K562 (cell line): ENCODE data around the gene YPEL5. TPM values are rescaled to one million over a fixed set of nuclear protein-coding genes. Genes with fewer than 3 reads are reported as not detected.
A peak's percentile ranks its signal among the peaks of the same experiment; 100 is the strongest.

Experiments used
- MCM7 ChIP-seq, 2 experiments: fragments of 450-650 bp; IDR thresholded peaks; 2 replicates each; pipeline ENCODE4 v1.6.1; 2016 to 2018
- PHB ChIP-seq: fragments of 250-450 bp; sonication (Bioruptor Pico); IDR thresholded peaks from 2 replicates; pipeline ENCODE4 v1.5.0; 2021
- SMARCE1 ChIP-seq: fragments of 450-650 bp; IDR thresholded peaks from 2 replicates; pipeline ENCODE4 v1.7.1; 2016; ENCODE audit warnings: mild to moderate bottlenecking
- SOX6 ChIP-seq: fragments of 450-650 bp; IDR thresholded peaks from 2 replicates; pipeline ENCODE4 v1.6.1; 2014; ENCODE audit warnings: mild to moderate bottlenecking
- ZFPM2 ChIP-seq: fragments of 250-450 bp; sonication (Bioruptor Pico); IDR thresholded peaks from 2 replicates; pipeline ENCODE4 v1.5.1; 2022; ENCODE audit warnings: mild to moderate bottlenecking
- ZMIZ1 ChIP-seq, 2 experiments: fragments of 150-350 bp in 1 of 2; IDR thresholded peaks; 2 replicates each; pipeline ENCODE4 v1.6.1; 2012 to 2016; ENCODE audit warnings: low read depth in 2 of 2, low read length in 2 of 2, mild to moderate bottlenecking in 1 of 2, moderate library complexity in 1 of 2
- ZNF143 ChIP-seq: sonication (generic); formaldehyde crosslinking; IDR thresholded peaks from 2 replicates; pipeline ENCODE4 v1.9.0; 2022; ENCODE audit warnings: mild to moderate bottlenecking, missing genetic modification reagents
- ZNF507 ChIP-seq: conservative IDR thresholded peaks from 2 replicates; pipeline ENCODE4 v1.6.1; 2017; ENCODE audit warnings: missing genetic modification characterization, missing compliant biosample characterization
- ZNF57 ChIP-seq: fragments of 450-650 bp; formaldehyde crosslinking; IDR thresholded peaks from 2 replicates; pipeline ENCODE4 v1.4.0; 2020; ENCODE audit warnings: mild to moderate bottlenecking, moderate library complexity
- ZNF589 ChIP-seq: fragments of 200-800 bp; sonication (Bioruptor generic); IDR thresholded peaks from 2 replicates; pipeline ENCODE4 v1.6.1; 2016; ENCODE audit warnings: low read depth, missing genetic modification characterization, missing compliant biosample characterization
- polyA plus RNA-seq, 8 experiments: library from polyadenylated mRNA; depleted of rRNA in 4 of 8; stranded (reverse) in 5 of 8; unstranded in 3 of 8; fragments of >200 nt; fragmentation: Nextera tagmentation in 2 of 8; fragmentation: Illumina TruSeq in 1 of 8; extraction: Ambion mirVana in 2 of 8; extraction: Trizol in 1 of 8; gene quantifications; 2 replicates each; pipeline versions ENCODE4 v1.2.1 to v1.2.3, GENCODE V29; 2011 to 2014; ENCODE audit warnings: inconsistent platforms in 1 of 8, missing spikeins in 1 of 8
- total RNA-seq, 7 experiments: library from RNA; depleted of rRNA in 6 of 7; stranded (reverse); fragments of >200 nt in 6 of 7; fragmentation: Illumina TruSeq in 2 of 7; extraction: Trizol in 2 of 7; gene quantifications; 2 replicates each; pipeline versions ENCODE4 v1.2.1 to v1.2.3, GENCODE V29; 2011 to 2021; ENCODE audit warnings: low replicate concordance in 1 of 7
- TF ChIP-seq, protein P1 (sequence below): fragments of 200-800 bp; sonication (Bioruptor generic); IDR thresholded peaks from 2 replicates; pipeline ENCODE4 v1.6.1; 2016; ENCODE audit warnings: missing genetic modification characterization, missing compliant biosample characterization
- TF ChIP-seq, protein P2 (sequence below): fragments of 450-650 bp; formaldehyde crosslinking; IDR thresholded peaks from 2 replicates; pipeline ENCODE4 v1.4.0; 2022; ENCODE audit warnings: missing genetic modification characterization
- TF ChIP-seq, protein P3 (sequence below): fragments of 250-450 bp; sonication (Bioruptor Pico); IDR thresholded peaks from 2 replicates; pipeline ENCODE4 v1.4.0; 2020; ENCODE audit warnings: mild to moderate bottlenecking
- TF ChIP-seq, protein P4 (sequence below): fragments of 250-450 bp; sonication (Bioruptor Pico); IDR thresholded peaks from 2 replicates; pipeline ENCODE4 v1.5.0; 2021

The YPEL5 gene
- total and polyA plus RNA-seq, 9 of the 15 experiments (the other 6 are each of a cell fraction or from before 2014, with no cell fraction given): 5.4 to 34.4 (median 12.3) TPM

DNA sequence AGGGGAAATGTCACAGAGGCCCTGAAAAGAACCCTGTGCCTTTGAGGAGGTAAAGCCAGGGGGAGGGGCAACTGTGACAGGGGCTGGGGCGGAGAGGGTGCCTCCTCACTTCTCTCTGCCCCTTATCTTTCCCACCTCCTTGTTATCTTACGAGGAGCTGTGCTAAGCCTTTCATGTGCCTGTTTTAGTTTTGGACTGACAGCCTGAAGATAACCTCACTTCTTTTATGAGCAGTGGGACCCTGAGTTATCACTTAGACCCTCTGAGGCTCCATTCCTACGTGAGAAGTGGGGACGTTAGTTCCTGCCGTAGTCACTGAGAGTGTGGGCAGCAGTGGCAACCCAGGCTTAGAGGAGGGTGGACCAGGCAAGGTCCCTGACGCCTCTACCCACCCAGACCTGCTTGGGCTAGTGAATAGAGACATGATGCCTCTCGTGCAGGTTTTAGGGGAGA is 45.0 kb downstream of the YPEL5 start (continued):
- TF ChIP-seq, protein P1, sequence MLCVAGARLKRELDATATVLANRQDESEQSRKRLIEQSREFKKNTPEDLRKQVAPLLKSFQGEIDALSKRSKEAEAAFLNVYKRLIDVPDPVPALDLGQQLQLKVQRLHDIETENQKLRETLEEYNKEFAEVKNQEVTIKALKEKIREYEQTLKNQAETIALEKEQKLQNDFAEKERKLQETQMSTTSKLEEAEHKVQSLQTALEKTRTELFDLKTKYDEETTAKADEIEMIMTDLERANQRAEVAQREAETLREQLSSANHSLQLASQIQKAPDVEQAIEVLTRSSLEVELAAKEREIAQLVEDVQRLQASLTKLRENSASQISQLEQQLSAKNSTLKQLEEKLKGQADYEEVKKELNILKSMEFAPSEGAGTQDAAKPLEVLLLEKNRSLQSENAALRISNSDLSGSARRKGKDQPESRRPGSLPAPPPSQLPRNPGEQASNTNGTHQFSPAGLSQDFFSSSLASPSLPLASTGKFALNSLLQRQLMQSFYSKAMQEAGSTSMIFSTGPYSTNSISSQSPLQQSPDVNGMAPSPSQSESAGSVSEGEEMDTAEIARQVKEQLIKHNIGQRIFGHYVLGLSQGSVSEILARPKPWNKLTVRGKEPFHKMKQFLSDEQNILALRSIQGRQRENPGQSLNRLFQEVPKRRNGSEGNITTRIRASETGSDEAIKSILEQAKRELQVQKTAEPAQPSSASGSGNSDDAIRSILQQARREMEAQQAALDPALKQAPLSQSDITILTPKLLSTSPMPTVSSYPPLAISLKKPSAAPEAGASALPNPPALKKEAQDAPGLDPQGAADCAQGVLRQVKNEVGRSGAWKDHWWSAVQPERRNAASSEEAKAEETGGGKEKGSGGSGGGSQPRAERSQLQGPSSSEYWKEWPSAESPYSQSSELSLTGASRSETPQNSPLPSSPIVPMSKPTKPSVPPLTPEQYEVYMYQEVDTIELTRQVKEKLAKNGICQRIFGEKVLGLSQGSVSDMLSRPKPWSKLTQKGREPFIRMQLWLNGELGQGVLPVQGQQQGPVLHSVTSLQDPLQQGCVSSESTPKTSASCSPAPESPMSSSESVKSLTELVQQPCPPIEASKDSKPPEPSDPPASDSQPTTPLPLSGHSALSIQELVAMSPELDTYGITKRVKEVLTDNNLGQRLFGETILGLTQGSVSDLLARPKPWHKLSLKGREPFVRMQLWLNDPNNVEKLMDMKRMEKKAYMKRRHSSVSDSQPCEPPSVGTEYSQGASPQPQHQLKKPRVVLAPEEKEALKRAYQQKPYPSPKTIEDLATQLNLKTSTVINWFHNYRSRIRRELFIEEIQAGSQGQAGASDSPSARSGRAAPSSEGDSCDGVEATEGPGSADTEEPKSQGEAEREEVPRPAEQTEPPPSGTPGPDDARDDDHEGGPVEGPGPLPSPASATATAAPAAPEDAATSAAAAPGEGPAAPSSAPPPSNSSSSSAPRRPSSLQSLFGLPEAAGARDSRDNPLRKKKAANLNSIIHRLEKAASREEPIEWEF (CRISPR knock-in tag): no peak
- TF ChIP-seq, protein P2, sequence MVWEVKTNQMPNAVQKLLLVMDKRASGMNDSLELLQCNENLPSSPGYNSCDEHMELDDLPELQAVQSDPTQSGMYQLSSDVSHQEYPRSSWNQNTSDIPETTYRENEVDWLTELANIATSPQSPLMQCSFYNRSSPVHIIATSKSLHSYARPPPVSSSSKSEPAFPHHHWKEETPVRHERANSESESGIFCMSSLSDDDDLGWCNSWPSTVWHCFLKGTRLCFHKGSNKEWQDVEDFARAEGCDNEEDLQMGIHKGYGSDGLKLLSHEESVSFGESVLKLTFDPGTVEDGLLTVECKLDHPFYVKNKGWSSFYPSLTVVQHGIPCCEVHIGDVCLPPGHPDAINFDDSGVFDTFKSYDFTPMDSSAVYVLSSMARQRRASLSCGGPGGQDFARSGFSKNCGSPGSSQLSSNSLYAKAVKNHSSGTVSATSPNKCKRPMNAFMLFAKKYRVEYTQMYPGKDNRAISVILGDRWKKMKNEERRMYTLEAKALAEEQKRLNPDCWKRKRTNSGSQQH (CRISPR knock-in tag): no peak
- TF ChIP-seq, protein P3, sequence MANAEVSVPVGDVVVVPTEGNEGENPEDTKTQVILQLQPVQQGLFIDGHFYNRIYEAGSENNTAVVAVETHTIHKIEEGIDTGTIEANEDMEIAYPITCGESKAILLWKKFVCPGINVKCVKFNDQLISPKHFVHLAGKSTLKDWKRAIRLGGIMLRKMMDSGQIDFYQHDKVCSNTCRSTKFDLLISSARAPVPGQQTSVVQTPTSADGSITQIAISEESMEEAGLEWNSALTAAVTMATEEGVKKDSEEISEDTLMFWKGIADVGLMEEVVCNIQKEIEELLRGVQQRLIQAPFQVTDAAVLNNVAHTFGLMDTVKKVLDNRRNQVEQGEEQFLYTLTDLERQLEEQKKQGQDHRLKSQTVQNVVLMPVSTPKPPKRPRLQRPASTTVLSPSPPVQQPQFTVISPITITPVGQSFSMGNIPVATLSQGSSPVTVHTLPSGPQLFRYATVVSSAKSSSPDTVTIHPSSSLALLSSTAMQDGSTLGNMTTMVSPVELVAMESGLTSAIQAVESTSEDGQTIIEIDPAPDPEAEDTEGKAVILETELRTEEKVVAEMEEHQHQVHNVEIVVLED (CRISPR knock-in tag): no peak
- TF ChIP-seq MCM7 (IDR thresholded peaks at IDR 0.05): no peak
- TF ChIP-seq SMARCE1: peak; percentile 92
- TF ChIP-seq ZNF589 (CRISPR knock-in tag): 0 out of 2 replicates have a peak, but pooled peaks have one; percentile 61
- peak in 1 of 2 experiments; percentile 88; a peak in 2 of 4 replicates for TF ChIP-seq ZMIZ1 (IDR thresholded peaks at IDR 0.05; ENCODE audit: low read depth in 2 of 2, low read length in 2 of 2)
- TF ChIP-seq ZNF57: no peak
- TF ChIP-seq ZNF143 (CRISPR knock-in tag): no peak
- peak; percentile 90 for TF ChIP-seq SOX6
- TF ChIP-seq PHB: no peak
- no peak for TF ChIP-seq ZFPM2
- TF ChIP-seq, protein P4, sequence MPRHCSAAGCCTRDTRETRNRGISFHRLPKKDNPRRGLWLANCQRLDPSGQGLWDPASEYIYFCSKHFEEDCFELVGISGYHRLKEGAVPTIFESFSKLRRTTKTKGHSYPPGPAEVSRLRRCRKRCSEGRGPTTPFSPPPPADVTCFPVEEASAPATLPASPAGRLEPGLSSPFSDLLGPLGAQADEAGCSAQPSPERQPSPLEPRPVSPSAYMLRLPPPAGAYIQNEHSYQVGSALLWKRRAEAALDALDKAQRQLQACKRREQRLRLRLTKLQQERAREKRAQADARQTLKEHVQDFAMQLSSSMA: no peak
- no peak for TF ChIP-seq ZNF507
